Lower leg skin (tissue), 4 donors: ENCODE data around the gene KIF17. TPM values are rescaled to one million over a fixed set of nuclear protein-coding genes. Genes with fewer than 3 reads are reported as not detected.

Experiments
- DNase-seq, 2 donors: peaks; one replicate each; pipeline ENCODE4 v3.0.0-alpha.2; 2019; ENCODE audit warnings: low spot score in 2 of 2
- H3K4me3 ChIP-seq: fragments of 200-600 bp; sonication (generic); 2 replicates; pipeline ENCODE4 v1.5.1; 2017; ENCODE audit warnings: mild to moderate bottlenecking, low read depth; ENCODE audit not compliant: poor library complexity, severe bottlenecking
- POLR2A ChIP-seq, 2 donors: fragments of 450-650 bp; IDR thresholded peaks; one replicate each; pipeline ENCODE4 v1.6.1; 2016 to 2017; ENCODE audit warnings: antibody characterized with exemption in 2 of 2, mild to moderate bottlenecking in 1 of 2, moderate library complexity in 1 of 2
- WGBS, 2 donors: methylation state at CpG; one replicate each; pipeline ENCODE4 v1.1.5; 2018; 5-methylcytosine and 5-hydroxymethylcytosine counted together
- intact Hi-C: fragments of 100-400 bp; cut with DNase I; formaldehyde crosslinking; loops from one replicate; pipeline ENCODE4 v1.15.0; 2023; ENCODE audit warnings: low total_unique reads
- total RNA-seq, 4 donors: library from RNA; depleted of rRNA; stranded (reverse); fragments of >200 nt; gene quantifications; one replicate each; pipeline ENCODE4 v1.1.0, GENCODE V29; 2016
- TF ChIP-seq, protein P1 (sequence below), 3 donors: fragments of 450-650 bp; IDR thresholded peaks; one replicate each; pipeline ENCODE4 v1.5.1; 2016; ENCODE audit warnings: antibody characterized with exemption in 3 of 3, mild to moderate bottlenecking in 3 of 3, moderate library complexity in 2 of 3

The KIF17 gene
- total RNA-seq, 4 donors from 2014 or later, result 0.30 to 5.7 (median 2.2) TPM

DNA sequence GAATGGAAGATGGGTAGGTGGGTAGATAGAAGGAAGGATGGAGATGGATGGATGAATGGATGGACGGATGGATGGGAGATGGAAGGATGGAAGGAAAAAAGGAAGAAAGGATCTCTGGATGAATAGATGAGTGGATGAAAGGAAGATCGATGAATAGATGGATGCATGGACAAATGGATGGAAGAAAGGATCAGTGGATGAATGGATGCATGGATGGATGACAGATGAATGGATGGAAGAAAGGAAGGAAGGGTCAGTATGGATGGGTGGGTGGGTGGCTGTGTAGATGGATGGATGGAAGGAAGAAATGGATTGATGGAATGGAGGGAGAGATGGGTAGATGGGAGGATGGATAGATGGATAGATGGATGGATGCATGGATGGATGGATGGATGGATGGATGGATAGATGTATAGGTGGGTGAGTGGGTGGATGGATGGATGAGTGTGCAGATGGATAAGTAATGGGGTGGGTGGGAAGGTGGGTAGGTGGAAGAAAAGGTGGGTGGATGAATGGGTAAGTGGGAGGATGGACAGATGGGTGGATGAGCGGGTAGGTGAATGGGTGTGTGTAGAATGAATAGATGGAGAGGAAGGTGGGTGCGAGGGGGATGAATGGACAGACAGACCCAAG is 14.6 kb downstream of the KIF17 start:
- WGBS, 2 donors, result 88 to 91% methylated on average over 4 of the region's 4 CpGs
- H3K4me3 ChIP-seq, result no peak overlapping the region
- intact Hi-C loops, result no loop called here
- no peak for TF ChIP-seq POLR2A (IDR thresholded peaks at IDR 0.05)
- TF ChIP-seq, protein P1, sequence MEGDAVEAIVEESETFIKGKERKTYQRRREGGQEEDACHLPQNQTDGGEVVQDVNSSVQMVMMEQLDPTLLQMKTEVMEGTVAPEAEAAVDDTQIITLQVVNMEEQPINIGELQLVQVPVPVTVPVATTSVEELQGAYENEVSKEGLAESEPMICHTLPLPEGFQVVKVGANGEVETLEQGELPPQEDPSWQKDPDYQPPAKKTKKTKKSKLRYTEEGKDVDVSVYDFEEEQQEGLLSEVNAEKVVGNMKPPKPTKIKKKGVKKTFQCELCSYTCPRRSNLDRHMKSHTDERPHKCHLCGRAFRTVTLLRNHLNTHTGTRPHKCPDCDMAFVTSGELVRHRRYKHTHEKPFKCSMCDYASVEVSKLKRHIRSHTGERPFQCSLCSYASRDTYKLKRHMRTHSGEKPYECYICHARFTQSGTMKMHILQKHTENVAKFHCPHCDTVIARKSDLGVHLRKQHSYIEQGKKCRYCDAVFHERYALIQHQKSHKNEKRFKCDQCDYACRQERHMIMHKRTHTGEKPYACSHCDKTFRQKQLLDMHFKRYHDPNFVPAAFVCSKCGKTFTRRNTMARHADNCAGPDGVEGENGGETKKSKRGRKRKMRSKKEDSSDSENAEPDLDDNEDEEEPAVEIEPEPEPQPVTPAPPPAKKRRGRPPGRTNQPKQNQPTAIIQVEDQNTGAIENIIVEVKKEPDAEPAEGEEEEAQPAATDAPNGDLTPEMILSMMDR (IDR thresholded peaks at IDR 0.05), result no peak
- no peak for DNase-seq

DNA sequence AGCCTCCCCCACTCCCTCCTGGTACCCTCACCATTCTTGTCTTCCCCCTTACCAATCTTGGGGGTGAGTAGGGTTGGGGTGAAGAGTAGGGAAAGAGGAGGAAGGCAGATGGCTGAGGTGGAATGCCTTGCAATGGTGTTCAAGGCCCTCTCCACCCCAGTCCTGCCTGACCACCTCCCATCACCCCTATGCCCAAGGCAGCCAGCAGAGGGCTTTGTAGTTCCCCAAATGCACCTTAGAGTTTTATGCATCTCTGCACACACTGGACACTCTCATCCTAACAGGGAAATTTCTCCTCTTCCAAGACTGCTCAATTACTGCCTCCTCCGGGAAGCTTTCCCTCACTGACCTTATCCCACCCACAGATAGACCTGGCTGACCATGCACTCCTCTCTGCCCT is 15.4 kb downstream of the KIF17 start:
- no peak for TF ChIP-seq POLR2A (IDR thresholded peaks at IDR 0.05)
- TF ChIP-seq, protein P1 (IDR thresholded peaks at IDR 0.05), result no peak
- DNase-seq, result no peak
- H3K4me3 ChIP-seq, result no peak overlapping the region
- 86 to 89% methylated on average over 1 of the region's 1 CpG for WGBS, 2 donors
- intact Hi-C loops, result no loop called here

DNA sequence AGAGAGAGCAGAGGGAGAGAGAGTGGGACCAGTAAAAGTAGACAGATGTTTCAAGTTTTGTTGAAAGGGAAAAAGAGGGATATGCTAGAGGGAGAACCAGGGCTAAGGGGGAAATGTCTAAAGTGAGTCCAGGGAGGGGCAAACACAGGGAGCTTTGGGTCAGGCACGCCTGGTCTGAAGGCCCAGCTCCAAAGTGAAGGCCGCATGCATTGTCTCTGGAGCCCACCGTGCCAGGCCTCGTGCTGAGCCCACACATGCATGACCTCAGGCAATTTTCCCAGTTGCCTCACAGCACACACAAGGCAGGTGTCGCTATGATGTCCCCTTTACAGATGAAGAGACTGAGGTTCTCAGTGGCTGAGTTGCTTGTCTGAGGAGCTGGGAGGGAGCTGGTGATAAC is 16.0 kb downstream of the KIF17 start:
- intact Hi-C loops, result no loop called here
- H3K4me3 ChIP-seq, result no peak overlapping the region
- TF ChIP-seq POLR2A (IDR thresholded peaks at IDR 0.05), result no peak
- TF ChIP-seq, protein P1 (IDR thresholded peaks at IDR 0.05), result no peak
- 78 to 87% methylated on average over 5 of the region's 5 CpGs for WGBS, 2 donors
- DNase-seq, result no peak

DNA sequence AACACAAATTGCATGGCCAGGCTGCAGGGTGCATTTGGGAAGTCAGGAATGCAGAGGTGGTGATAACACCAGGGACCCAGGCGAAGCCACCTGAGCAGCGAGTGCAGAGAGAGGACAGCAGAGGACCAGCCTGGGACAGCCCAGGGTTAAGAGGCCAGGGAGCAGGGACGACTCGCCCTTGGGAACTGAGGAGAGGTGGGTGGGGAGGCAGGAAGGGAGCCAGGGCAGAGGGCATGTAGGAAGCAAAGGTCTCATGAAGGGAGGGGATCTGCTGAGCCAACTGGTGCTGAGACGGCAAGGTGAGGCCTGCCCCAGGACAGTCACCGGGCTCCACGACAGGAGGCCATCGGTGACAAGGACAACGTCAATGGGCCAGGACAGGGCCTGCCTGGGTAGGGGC is 16.4 kb downstream of the KIF17 start:
- intact Hi-C loops, result no loop called here
- DNase-seq, result no peak
- TF ChIP-seq, protein P1 (IDR thresholded peaks at IDR 0.05), result no peak
- no peak for TF ChIP-seq POLR2A (IDR thresholded peaks at IDR 0.05)
- no peak overlapping the region for H3K4me3 ChIP-seq
- WGBS, 2 donors, result 84 to 85% methylated on average over 9 of the region's 9 CpGs

DNA sequence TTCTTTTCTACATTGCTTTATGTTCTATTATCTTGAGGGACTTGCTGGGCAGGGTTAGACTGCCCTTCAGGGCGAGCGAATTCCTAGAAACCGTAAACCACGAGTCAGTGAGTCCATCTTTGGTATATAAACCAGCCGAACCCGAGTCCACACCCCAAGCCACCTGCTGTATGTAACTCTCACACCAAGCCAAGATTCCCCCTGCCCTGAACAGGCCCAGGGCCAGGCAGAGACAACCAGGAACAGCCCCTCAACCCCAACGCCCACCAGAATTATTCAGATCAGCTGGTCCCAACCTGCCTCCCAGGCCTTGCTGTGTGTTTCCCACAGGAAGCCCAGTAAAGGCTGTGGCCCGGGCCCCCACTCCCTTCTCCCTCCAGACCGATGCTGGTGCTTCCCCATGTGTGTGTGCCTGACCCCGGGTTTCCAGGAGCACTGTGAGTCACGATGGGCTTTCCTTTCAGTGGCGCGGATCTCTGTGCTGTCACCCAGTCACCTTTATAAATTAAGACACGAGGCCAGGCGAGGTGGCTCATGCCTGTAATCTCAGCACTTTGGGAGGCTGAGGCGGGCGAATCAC is 17.1 kb downstream of the KIF17 start:
- no peak for DNase-seq
- 82 to 89% methylated on average over 17 of the region's 17 CpGs for WGBS, 2 donors
- H3K4me3 ChIP-seq, result no peak overlapping the region
- intact Hi-C loops, result no loop called here
- no peak for TF ChIP-seq POLR2A (IDR thresholded peaks at IDR 0.05)
- TF ChIP-seq, protein P1 (IDR thresholded peaks at IDR 0.05), result no peak
